ENCODE measurements around the gene PTGES.

The PTGES gene

DNA sequence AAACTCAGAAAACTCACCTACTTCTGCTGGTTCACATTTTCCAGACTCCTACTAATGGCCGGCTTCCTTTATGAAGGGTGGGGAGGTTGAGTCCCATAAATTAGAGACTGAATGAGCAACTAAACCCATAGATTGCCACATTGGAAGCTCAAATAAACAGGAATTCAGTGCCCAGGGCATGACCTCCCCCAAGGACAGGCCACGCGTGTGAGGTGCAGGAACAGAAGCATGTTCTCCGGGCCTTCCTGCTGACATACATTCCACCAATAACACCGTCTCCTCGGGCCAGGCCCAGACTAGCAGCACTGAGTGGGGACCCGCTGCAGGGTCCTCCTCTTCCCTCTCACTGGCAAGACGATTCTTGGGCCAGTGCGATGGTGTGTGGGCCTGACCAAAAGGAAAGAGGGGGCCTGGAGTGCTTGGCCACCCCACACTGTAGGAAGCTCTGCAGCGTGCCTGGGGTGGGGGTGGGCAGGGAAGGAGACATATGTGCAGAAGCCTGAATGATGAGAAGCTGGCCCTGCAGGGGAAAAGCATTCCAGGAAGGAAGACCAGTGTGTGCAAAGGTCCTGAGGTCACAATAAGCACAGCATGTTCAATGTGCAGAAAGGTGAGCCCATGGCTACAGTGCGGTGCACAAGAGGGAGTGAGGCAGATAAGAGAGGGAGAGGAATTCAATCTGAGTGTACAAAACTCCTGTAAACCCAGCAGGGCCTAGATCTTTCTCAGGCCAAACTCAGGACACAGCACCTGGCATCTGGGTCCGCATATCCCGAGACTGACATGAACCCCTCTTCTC is 12.0 kb downstream of the PTGES start:
- no peak for DNase-seq

DNA sequence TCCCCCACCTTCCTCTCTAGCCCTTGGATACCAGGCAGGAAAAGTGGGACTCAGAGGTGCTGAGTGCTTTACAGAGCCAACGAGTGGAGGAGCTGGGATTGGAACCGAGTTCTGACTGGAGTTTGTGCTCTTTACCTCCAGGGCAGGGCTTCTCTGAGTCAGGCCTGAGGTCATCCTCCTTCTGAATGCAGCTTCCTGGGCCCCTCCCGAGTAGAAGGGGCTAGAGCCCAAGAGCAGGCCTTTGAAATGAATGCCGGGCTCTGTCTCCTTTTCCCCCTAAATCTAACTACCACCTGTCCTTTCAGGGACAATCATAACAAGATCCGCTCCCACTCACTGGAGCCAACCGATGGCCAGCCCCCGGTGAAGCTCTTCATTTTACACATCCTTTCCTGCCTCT is 12.7 kb downstream of the PTGES start:
- no peak for DNase-seq

DNA sequence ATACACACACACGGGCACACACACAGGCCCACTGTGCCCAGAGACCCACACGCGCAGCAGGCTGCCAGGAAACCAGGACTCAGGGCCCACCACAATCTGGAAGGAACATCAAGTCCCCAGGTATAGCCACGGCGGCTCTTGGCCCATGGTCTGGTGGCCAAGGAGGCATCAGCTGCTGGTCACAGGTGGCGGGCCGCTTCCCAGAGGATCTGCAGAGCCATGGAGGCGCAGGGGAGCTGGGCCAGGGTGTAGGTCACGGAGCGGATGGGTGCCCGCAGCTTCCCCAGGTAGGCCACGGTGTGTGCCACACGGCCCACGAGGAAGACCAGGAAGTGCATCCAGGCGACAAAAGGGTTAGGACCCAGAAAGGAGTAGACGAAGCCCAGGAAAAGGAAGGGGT is 13.4 kb downstream of the PTGES start:
- DNase-seq = no peak

DNA sequence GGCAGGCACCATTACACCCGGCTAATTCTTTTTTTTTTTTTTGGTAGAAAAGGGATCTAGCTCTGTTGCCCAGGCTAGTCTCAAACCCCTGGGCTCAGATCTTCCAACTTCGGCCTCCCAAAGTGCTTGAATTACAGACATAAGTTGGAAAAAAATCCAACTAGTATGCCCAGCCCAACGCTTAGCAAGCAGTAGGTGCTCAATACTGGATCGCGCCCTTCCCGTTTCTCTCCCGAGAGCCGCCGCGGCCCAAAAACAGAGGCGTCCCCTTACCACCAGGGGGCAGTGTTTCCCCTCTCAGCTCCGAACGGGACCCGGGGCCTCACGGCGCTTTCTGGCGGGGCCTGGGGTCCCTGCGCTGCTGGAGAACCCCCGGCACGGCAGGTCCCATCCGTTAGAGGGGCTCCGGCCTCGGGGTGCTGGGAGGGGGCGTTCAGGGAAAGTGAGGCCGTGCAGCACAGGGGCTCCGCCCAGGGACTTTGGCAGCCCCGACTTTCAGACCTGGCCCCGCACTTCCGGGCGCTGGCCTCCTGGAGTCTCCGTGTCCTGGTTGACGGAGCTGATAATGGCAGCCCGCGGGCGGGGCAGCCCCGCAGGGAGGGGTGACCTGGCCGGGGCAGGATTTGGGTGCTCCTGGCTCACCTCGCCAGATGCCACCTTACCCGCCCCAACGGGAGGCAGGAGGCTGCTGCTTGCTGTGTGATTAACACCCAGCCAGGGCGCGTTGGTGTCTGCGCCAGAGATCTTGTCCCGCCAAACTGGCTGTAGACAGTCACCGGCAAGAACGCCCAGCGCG is 15.2 kb downstream of the PTGES start:
- DNase-seq = peak; percentile 90 to 92

DNA sequence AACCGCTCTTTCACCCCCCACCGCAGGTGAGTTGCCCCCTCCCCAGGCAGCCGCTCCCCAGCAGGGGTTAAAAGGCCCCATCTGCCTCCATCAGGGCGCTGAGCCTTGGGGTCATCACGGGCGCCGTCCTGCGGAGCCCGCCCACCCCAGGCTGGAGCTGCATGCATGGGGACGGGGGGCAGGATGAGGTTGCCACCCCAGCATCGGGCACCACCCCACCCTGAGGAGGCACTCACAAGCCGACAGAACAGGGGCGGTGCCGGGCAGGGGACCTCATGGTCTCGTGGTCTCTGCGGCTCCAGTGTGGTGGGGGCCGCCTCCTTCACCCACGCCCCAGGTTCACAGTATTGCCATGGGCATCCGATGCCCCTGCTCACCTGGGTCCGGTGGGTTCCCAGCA is 16.5 kb downstream of the PTGES start:
- no peak for DNase-seq

DNA sequence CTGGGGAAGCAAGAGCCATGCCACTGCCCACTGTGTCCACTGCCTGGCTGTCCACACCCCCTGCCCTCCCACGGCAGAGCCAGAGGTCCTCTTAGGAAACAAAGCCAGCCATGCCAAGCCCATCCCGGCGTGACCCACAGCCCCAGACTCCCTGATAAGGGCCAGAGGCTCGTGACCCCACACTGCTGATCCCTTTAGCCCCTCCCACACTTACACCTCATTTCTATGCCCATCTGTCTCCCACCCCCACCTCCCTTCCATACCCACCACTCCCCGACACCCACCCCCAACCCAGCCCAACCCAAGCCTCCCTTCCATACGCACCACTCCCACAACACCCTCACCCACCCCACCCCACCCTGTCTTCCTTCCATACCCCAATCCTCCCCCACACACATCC is 17.3 kb downstream of the PTGES start:
- DNase-seq = no peak

DNA sequence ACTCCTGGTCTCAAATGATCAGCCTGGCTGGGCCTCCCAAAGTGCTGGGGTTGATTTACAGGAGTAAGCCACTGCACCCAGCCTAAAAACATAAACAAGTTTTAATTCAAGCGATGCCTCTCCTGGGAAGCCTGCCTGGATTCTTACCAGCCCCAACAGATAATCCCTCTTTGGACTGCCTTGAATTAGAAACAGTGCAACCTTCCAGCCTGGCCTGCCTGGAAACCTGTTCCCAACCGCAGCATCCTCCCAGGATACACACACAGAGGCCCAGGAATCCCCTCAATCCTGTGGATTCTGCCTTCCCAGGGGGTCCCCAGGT is 19.2 kb downstream of the PTGES start:
- no peak for DNase-seq

DNA sequence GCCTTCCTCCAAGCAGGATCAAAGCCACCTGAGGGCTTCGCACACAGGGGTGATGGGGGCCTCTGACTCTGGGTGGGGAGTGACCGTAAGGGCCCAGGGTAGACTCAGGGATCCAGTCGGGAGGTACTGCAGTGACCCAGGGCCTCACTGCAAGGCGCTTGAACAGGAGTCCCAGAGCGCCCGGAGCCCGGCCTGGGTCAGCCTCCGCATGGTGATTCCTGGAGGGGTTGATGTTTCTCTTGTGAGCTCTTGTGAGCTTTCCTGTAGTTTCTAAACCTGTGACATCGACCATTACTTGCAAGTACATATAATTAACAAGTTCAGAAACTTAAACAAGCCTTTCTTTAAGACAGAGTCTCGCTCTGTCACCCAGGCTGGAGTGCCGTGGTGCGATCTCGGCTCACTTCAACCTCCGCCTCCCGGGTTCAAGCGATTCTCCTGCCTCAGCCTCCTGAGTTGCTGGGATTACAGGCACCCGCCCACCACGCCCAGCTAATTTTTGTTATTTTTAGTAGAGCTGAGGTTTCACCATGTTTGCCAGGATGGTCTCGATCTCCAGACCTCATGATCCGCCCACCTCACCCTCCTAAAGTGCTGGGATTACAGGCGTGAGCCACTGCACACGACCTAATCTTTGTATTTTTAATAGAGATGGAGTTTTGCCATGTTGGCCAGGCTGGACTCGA is 19.8 kb downstream of the PTGES start:
- no peak for DNase-seq

DNA sequence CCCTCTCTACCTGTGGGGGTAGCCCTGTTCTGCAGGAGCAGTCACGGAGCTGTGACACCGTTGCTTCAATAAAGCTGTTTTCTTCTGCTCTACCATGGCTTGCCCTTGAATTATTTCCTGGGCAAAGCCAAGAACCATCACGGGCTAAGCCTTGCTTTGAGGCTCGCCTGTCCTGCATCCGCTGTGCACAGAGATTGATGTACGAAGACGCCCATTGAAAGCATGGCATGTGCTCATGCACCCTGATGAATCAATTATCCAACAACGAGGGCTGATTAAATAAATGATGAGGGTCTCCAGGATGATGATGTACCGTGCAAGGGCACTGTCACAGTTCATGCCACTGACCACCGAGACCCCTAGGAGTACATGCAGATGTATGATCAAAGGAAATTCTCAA is 20.7 kb downstream of the PTGES start:
- DNase-seq = no peak

DNA sequence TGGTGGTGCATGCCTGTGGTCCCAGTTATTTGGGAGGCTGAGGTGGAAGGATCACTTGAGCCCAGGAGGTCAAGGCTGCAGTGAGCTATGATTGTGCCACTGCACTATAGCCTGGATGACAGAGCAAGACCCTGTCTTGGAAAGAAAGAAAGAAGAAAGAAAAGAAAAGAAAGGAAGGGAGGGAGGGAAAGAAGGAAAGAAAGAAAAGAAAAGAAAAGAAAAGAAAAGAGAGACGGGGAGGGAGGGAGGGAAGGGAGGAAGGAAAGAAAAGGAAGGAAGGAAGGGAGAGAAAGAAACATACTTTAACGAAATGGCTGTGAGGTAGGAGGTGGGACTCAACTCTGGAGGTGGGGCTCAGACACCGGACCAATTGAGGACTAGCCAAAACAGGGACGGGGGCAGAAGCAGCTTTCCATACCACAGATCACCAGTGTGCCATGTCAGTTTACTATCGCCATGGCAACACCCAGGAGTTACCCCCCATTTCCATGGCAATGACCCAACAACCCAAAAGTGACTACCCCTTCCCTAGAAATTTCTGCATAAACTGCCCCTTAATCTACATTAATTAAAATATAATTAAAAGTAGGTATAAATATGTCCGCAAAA is 21.3 kb downstream of the PTGES start:
- DNase-seq = no peak

DNA sequence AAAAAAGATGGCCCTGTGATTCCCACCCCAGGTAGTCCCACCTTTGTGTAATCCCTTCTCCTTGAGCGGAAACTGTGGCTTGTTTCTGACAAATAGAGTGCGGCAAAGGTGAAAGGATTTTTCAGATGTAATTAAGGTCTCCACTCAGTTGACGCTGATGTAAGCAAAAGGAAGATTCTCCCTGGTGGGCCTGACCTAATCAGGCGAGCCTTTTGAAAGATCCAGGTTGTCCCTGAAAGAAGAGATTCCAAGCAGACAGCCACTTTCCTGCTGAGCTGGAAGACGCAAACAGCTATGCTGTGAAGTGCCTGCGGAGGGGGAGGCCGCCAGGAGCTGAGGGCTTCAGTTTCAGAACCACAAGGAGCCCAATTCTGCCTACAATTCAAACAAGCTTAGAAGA is 24.1 kb downstream of the PTGES start:
- DNase-seq = no peak

DNA sequence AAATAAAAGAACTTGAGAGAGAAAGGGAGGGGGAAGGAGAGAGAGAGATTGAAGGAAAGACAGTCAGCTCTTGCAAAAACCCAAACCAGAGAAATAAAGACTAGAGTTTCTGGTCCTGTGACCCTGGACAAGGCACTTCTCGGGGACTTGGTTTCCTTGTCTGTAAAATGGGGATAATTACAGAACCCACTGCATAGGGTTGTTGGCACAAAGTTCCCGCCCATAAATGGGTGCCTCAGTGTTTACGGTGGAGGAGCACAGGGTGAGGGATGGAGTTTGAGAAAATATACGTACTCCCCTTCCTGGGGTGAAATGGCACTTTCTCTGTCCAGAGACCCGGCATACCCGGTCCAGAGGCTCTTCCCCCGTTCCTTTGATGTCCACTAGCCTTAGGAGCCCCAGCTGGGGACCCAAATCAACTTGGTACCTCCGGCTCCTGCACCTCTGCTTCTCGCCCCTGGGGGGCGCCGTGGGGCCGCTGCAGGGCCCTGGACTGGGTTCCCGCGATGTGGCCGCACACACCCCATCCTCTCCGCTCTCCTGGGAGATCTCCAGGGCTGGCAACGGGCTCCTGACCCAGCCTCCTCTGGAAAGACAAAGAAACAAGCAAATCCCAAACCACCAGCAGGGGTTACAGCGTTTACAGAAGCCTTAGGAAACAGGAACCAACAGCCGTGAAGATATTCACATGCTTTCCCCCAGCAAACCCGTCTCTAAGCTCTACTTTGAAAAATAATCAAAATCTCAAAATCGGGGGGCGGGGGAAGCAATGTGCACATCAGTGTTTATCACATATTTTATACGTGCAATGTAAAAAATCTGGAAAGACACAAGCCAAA is 26.3 kb downstream of the PTGES start:
- DNase-seq = peak; percentile 65 to 75

DNA sequence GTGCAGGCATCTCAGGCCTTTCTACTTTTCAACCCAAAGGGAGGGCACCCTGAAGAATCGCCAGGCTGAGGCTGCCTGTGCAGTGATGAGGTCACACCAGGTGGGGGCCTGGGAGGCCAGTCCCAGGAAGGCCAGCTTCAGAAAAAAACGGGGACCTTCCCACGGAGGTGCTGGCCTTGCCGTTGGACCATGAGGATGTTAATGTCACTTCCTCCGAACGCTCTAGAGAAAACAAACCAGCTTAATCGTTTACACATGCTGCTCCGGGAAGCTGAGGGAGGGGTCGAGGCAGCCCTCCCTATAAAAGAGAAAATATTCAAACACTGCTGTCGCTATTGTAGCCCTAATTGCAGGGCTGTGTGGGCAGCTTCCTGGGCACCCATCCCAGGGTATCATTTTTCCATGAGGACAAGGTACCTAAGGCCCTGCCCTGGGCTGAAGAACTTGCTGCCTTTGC is 27.0 kb downstream of the PTGES start:
- no peak for DNase-seq

DNA sequence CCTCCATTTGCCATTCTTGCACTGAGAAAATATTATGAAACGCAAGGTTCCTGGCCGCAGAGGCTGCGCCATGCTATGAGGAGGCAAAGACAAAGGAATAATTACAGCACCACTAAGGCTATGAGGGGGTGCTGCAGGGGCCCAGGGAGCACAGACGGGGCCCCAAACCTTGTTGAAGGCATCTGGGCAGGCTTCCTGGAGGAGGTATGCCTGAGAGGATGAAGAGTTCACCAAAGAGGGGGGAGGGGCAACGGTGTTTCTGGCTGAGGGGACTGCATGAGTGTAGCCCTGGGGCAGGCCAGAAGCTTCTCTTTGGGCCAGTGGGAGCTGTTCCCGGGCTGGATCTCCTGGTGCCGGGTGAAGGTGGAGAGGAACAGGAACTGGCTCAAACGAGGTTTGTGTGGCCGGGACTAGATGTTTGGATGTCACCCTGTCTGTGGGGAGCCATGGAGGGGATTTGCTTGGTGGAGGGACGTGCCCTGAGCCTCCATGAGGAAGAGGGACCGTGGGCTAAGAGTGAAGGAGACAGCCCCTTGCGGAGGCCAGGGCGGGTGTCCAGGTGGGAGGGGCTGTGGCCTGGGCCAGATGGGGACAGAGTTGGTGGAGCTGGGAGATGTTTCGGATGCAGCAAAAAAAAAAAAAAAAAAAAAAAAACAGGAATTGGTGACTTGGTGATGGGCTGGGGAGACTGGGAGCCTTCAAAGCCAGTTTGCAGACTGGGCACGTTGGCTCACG is 28.2 kb downstream of the PTGES start:
- no peak for DNase-seq

DNA sequence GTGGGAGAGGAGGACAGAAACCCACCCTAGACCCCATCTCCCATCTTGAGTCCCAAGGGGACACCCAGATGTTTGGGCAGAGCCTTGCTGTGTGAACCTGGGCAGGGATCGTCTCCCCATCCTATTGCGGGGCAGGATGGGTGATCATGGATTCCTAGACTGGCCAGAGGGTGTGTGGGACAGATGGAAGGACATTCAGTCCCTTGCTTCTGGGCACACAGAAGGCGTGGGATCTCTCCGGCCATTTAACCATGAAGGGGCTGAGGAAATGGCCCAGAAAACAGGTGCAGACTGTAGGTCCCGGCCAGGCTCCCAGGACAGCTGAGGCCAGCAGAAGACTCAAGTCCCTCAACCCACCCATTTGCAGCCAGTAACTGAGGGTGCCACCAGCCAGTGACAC is 29.9 kb downstream of the PTGES start:
- DNase-seq = no peak

DNA sequence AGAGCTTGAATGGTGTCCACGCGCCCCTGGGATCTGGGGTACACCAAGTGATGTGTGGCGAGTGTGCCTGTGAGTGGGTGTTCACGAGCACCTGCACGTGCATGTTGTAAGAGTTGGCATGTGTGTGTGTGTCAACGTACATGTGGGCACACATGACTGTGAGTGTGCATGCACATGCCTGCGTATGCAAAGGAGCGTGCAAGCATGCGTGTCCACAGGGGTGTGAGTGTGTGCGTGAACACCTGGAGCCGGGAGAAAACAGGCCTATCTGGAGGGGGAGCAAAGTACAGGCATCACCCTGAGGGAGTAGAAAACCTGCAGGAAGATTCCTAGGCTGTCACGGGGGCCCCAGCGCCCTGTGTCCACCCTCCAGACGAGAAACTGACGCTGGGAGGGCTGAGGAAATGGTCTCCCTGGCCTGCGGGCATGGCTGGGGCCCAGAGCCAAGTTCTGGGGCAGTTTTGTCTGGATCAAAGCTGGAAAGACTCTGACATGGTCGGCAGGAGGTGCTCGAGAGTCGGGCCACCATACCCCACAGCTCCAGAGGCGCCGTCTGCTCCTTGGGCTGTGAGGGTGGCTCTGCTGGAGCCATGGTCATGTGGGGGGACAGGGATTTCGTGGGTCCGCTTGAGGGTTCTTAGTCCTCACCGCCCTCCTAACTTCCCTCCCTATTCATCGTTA is 31.8 kb downstream of the PTGES start:
- DNase-seq = no peak

DNA sequence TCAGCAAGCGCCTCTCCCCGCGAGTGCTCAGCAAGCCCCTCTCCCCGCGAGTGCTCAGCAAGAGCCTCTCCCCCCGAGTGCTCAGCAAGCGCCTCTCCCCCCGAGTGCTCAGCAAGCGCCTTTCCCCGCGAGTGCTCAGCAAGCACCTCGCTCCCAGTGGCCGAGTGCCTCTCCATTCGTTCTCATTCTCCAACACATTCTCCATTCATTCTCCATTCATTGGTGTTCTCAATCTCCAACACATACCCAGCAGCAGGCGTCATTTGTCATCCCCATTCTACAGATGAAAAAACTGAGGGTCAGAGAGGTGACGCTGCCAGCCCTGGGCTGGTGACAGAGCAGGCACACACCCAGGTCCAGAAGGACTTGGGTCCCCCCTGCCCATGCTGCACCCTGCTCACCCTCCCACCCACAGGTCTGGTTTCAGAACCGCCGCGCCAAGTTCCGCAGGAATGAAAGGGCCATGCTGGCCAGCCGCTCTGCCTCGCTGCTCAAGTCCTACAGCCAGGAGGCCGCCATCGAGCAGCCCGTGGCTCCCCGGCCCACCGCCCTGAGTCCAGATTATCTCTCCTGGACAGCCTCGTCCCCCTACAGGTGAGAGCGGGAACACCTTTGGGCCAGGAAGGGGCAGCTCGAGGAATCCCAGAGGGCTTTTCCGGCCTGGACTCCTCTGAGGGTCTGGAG is 32.5 kb downstream of the PTGES start:
- no peak for DNase-seq

DNA sequence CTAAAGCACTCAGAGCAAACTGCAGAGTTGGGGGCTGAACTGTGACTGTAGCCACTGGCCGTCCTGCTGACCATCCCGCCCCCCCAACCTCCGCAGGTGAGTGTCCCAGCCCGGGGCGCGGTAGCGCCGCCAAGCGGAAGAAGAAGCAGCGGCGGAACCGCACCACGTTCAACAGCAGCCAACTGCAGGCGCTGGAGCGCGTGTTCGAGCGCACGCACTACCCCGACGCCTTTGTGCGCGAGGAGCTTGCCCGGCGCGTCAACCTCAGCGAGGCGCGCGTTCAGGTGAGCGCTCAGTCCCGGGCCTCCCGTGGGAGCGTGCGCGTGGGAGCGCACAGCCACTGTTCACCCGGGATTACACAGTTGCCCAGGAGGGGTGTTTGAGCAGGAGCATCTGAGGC is 33.7 kb downstream of the PTGES start:
- DNase-seq = no peak

DNA sequence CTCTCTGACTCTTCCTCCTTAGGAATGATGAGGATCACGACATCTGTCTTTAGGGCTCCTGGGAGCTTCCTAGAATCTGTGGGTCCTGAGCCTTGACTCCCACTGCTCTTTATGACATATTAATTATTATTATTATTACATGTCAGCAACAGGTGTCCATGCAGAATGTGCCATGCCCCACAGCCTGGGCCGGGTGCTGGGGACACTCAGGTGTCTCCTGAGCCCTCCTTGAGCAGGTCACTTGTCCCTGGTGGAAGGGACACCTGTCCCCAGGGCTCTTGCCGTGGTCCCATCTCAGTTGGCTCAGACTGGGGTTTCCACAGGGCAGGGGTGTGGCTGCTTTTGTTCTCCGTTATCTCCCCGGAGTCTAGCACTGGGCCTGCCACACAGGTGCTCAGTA is 34.2 kb downstream of the PTGES start:
- no peak for DNase-seq

DNA sequence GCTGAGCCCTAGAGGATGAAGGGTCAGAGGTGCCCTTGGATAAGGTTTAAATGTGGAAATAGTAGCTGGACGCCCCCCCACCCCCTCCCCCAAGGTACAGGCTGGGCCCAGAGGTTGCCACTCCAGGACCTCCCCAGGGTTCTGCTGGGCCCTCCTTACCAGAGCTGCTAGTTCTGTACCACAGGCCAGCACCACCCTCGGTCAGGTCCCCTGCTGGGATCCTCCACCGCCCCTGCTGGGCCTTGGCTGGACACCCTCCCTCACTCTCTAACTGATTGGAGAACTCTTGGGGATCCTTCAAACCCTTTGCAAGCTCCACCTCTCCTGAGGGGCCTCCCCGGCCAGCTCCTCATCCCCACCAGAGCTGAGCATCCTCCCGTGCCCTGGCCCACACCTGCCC is 34.9 kb downstream of the PTGES start:
- no peak for DNase-seq

DNA sequence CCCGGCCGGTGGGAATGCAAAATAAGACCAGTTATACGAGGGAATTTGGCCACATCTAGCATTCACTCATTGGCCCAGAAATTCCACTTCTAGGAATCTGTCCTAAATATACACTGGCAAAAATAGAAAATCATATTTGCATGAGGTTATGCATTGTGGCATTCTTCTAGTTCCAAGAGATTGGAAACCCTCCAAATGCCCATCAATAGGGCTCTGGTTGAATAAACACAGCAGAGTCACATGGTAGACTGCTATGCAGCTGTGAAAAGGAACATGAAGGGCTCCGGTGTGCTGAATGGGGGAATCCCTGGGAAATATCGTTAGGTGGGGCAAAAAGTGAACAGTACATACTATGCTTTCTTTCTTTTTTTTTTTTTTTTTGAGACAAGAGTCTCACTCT is 36.8 kb downstream of the PTGES start:
- no peak for DNase-seq
